Neural crest cell (in vitro differentiated cells): Measurements from ENCODE around the gene PLD4. TPM values are rescaled to one million over a fixed set of nuclear protein-coding genes. Genes with fewer than 3 reads are reported as not detected.

Experiments used
- DNase-seq: peaks from one replicate; pipeline ENCODE4 v3.0.0; 2021; ENCODE audit warnings: low read depth, mixed read lengths, low spot score
- H3K27ac Mint-ChIP-seq: one replicate; pipeline ENCODE4 v1.8.0; 2021; ENCODE audit warnings: mild to moderate bottlenecking, mixed read lengths; ENCODE audit not compliant: unreplicated experiment
- H3K27me3 Mint-ChIP-seq: 2 replicates; pipeline ENCODE4 v1.8.0; 2021; ENCODE audit warnings: low read depth, mild to moderate bottlenecking, mixed read lengths
- H3K36me3 Mint-ChIP-seq: 2 replicates; pipeline ENCODE4 v1.8.0; 2021; ENCODE audit warnings: low read depth, mild to moderate bottlenecking, mixed read lengths
- H3K4me1 Mint-ChIP-seq: 2 replicates; pipeline ENCODE4 v1.8.0; 2021; ENCODE audit warnings: mixed read lengths
- H3K4me3 Mint-ChIP-seq: one replicate; pipeline ENCODE4 v1.8.0; 2021; ENCODE audit warnings: mild to moderate bottlenecking, mixed read lengths
- H3K9me3 Mint-ChIP-seq: 2 replicates; pipeline ENCODE4 v1.8.0; 2021; ENCODE audit warnings: mixed read lengths
- CTCF ChIP-seq: fragments of 200-600 bp; sonication (generic); conservative IDR thresholded peaks from 2 replicates; pipeline ENCODE4 v1.5.0; 2021; ENCODE audit warnings: antibody characterized with exemption, mild to moderate bottlenecking
- total RNA-seq: library from RNA; stranded (reverse); gene quantifications from 2 replicates; pipeline ENCODE4 v1.2.1, GENCODE V29; 2021

Gene PLD4
- total RNA-seq, 1 donor from 2014 or later = 0.02 TPM

GRCh38 chr14:104967386-104968152 lies 42.9 kb downstream of the PLD4 start:
- no peaks in the 10 kb centered on the region for H3K4me1 Mint-ChIP-seq
- no peaks in the 10 kb centered on the region for H3K9me3 Mint-ChIP-seq
- no peak overlapping the region for H3K4me3 Mint-ChIP-seq
- no peak overlapping the region for H3K27ac Mint-ChIP-seq
- no peak for DNase-seq
- H3K27me3 Mint-ChIP-seq = peaks cover 6% of the 10 kb centered on the region
- no peak for TF ChIP-seq CTCF
- H3K36me3 Mint-ChIP-seq = no peaks in the 10 kb centered on the region

GRCh38 chr14:104968153-104968527 lies 43.5 kb downstream of the PLD4 start:
- no peak overlapping the region for H3K27ac Mint-ChIP-seq
- no peaks in the 10 kb centered on the region for H3K4me1 Mint-ChIP-seq
- TF ChIP-seq CTCF = no peak
- H3K4me3 Mint-ChIP-seq = no peak overlapping the region
- H3K27me3 Mint-ChIP-seq = peaks cover 6% of the 10 kb centered on the region
- DNase-seq = no peak
- no peaks in the 10 kb centered on the region for H3K36me3 Mint-ChIP-seq
- H3K9me3 Mint-ChIP-seq = no peaks in the 10 kb centered on the region

GRCh38 chr14:104968541-104969401 lies 44.1 kb downstream of the PLD4 start:
- Mint-ChIP-seq H3K36me3 (no peaks in the 10 kb centered on the region), H3K27me3 (peaks cover 6% of the 10 kb centered on the region), H3K9me3 (no peaks in the 10 kb centered on the region), H3K27ac (no peak overlapping the region), H3K4me1 (no peaks in the 10 kb centered on the region), H3K4me3 (no peak overlapping the region)
- no peak for TF ChIP-seq CTCF
- no peak for DNase-seq

GRCh38 chr14:104969741-104970230 lies 45.1 kb downstream of the PLD4 start:
- Mint-ChIP-seq H3K27ac (no peak overlapping the region), H3K4me1 (no peaks in the 10 kb centered on the region), H3K27me3 (peaks cover 10% of the 10 kb centered on the region), H3K4me3 (no peak overlapping the region), H3K36me3 (no peaks in the 10 kb centered on the region), H3K9me3 (no peaks in the 10 kb centered on the region)
- TF ChIP-seq CTCF = no peak
- DNase-seq = no peak

GRCh38 chr14:104970231-104971068 lies 45.8 kb downstream of the PLD4 start:
- Mint-ChIP-seq H3K36me3 (no peaks in the 10 kb centered on the region), H3K27me3 (peaks cover 10% of the 10 kb centered on the region), H3K4me3 (no peak overlapping the region), H3K9me3 (no peaks in the 10 kb centered on the region), H3K27ac (no peak overlapping the region), H3K4me1 (no peaks in the 10 kb centered on the region)
- no peak for DNase-seq
- TF ChIP-seq CTCF = no peak
